GM12873 (cell line): ENCODE measurements around the gene AOAH.

Experiments used
- CTCF ChIP-seq: IDR thresholded peaks from 2 replicates; pipeline ENCODE4 v1.5.1; 2012; ENCODE audit warnings: low read depth, mild to moderate bottlenecking, moderate library complexity, low read length, control low read depth; ENCODE audit not compliant: insufficient read depth; ENCODE audit errors: missing control alignments

Gene AOAH

GRCh38 chr7:36573066-36573465 is 151.2 kb downstream of the AOAH start:
- no peak for TF ChIP-seq CTCF

- no peak for TF ChIP-seq CTCF
Observed at GRCh38 chr7:36571190-36571560, 153.1 kb downstream of the AOAH start.

GRCh38 chr7:36570528-36571189 is 153.6 kb downstream of the AOAH start:
- no peak for TF ChIP-seq CTCF

- TF ChIP-seq CTCF, result no peak
Observed at GRCh38 chr7:36568452-36568849, 155.8 kb downstream of the AOAH start.

GRCh38 chr7:36567699-36568451 is 156.4 kb downstream of the AOAH start:
- no peak for TF ChIP-seq CTCF

GRCh38 chr7:36565792-36566356 is 158.4 kb downstream of the AOAH start:
- no peak for TF ChIP-seq CTCF

- TF ChIP-seq CTCF, result no peak
Observed at GRCh38 chr7:36564489-36564888, 159.8 kb downstream of the AOAH start.
